ENCODE data around the gene RAB37. TPM values are rescaled to one million over a fixed set of nuclear protein-coding genes. Genes with fewer than 3 reads are reported as not detected.
A peak's percentile ranks its signal among the peaks of the same experiment; 100 is the strongest.

RAB37 gene
- total RNA-seq, 2 experiments from 2014 or later = 19.0 to 21.1 TPM

DNA sequence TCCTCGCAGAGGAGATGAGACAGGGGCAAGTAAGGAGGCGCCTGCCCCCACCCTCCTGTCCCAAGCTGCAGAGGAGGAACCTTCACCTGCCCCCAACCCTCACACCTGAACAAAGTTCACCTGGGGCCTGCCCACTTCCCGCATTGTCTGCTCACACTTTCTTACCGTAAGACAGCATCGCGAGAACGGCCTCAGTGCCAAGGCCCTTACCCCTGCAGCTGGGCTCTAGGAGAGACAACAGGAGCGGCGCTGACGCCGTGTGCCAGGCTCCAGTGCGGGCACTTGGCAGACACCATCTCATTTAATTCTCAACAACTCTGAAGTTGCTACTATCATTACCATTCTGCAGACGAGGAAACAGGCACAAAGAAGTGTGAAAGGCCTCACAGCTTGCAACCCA, 35.0 kb downstream of the RAB37 start:
- TF ChIP-seq, protein P1, sequence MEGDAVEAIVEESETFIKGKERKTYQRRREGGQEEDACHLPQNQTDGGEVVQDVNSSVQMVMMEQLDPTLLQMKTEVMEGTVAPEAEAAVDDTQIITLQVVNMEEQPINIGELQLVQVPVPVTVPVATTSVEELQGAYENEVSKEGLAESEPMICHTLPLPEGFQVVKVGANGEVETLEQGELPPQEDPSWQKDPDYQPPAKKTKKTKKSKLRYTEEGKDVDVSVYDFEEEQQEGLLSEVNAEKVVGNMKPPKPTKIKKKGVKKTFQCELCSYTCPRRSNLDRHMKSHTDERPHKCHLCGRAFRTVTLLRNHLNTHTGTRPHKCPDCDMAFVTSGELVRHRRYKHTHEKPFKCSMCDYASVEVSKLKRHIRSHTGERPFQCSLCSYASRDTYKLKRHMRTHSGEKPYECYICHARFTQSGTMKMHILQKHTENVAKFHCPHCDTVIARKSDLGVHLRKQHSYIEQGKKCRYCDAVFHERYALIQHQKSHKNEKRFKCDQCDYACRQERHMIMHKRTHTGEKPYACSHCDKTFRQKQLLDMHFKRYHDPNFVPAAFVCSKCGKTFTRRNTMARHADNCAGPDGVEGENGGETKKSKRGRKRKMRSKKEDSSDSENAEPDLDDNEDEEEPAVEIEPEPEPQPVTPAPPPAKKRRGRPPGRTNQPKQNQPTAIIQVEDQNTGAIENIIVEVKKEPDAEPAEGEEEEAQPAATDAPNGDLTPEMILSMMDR (IDR thresholded peaks at IDR 0.05) = no peak
- peaks cover 74% of the 10 kb centered on the region for H3K36me3 Mint-ChIP-seq (ENCODE audit: low read depth)
- DNase-seq (no peak), ATAC-seq (ENCODE audit: poor library complexity) (no peak)
- peaks cover 73% of the 10 kb centered on the region for H3K4me1 ChIP-seq (ENCODE audit: insufficient read depth, low read length)
- H3K27me3 Mint-ChIP-seq = no peaks in the 10 kb centered on the region
- H3K4me3 ChIP-seq (ENCODE audit: low read length) = no peak overlapping the region
- H3K36me3 ChIP-seq (ENCODE audit: insufficient read depth, low read length) = peaks cover 68% of the 10 kb centered on the region
- H3K4me1 Mint-ChIP-seq (ENCODE audit: low read depth) = peaks cover 46% of the 10 kb centered on the region
- intact Hi-C loops (cut with DNase I, micrococcal nuclease) = no loop called here
- no peaks in the 10 kb centered on the region for H3K9me3 Mint-ChIP-seq
- no peak overlapping the region for H3K4me3 Mint-ChIP-seq
- POLR2A ChIA-PET = interaction anchor here (0.9 to 3.7 kb wide), 5 partner anchors 8 to 115 kb away, joined by 3 to 28 read pairs (median 17); partner anchors contain the start of gene RAB37
- CTCF ChIA-PET = interaction anchor here (3.2 kb wide), 1 partner anchor 115 kb away, joined by 29 read pairs; no protein-coding TSS in a partner anchor
- no peak overlapping the region for H3K27ac ChIP-seq (ENCODE audit: low read depth in 1 of 2, low read length in 2 of 2)
- peak overlapping the region; percentile 58 for H3K27ac Mint-ChIP-seq
- no peaks in the 10 kb centered on the region for H3K9me3 ChIP-seq (ENCODE audit: control insufficient read depth in 1 of 2, insufficient read depth in 1 of 2, low read length in 2 of 2)
- H3K27me3 ChIP-seq (ENCODE audit: control insufficient read depth in 1 of 2, insufficient read depth in 2 of 2, low read length in 2 of 2) = no peaks in the 10 kb centered on the region

DNA sequence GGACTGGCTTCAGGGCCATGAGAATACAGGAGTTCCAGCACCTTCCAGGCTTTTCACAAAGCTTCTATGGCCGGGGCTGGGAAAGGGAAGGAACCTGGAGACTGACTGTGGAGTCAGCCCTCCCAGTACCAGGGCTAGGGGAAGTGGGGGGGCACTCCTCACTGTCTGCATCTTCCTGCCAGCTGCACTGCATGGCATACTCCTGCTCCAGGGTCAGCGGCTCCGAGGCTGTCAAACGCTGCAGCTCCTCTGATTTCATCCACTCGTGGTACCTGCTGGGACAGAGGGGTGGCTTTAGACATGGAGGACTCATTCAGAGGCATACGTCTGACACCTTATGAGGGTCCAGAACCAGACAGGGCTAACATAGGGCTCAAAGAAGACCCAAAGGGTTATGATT, 36.4 kb downstream of the RAB37 start:
- TF ChIP-seq, protein P1 (IDR thresholded peaks at IDR 0.05) = no peak
- no peaks in the 10 kb centered on the region for H3K9me3 ChIP-seq (ENCODE audit: control insufficient read depth in 1 of 2, insufficient read depth in 1 of 2, low read length in 2 of 2)
- Mint-ChIP-seq H3K9me3 (no peaks in the 10 kb centered on the region), H3K4me1 (ENCODE audit: low read depth) (peaks cover 55% of the 10 kb centered on the region), H3K27me3 (no peaks in the 10 kb centered on the region), H3K27ac (peak overlapping the region; percentile 77), H3K4me3 (peak overlapping the region; percentile 80), H3K36me3 (ENCODE audit: low read depth) (peaks cover 66% of the 10 kb centered on the region)
- intact Hi-C loops (cut with DNase I, micrococcal nuclease) = no loop called here
- CTCF ChIA-PET = interaction anchor here (2.9 to 4.4 kb wide), 2 partner anchors 28 to 36 kb away, joined by 17 to 24 read pairs; partner anchors contain the start of gene RAB37
- peaks cover 76% of the 10 kb centered on the region for H3K4me1 ChIP-seq (ENCODE audit: insufficient read depth, low read length)
- ATAC-seq (ENCODE audit: poor library complexity) (no peak), DNase-seq (no peak)
- peak overlapping the region in 1 of 2 donors; percentile 33 for H3K27ac ChIP-seq (ENCODE audit: low read depth in 1 of 2, low read length in 2 of 2)
- no peak overlapping the region for H3K4me3 ChIP-seq (ENCODE audit: low read length)
- H3K27me3 ChIP-seq (ENCODE audit: control insufficient read depth in 1 of 2, insufficient read depth in 2 of 2, low read length in 2 of 2) = no peaks in the 10 kb centered on the region
- peaks cover 54% of the 10 kb centered on the region for H3K36me3 ChIP-seq (ENCODE audit: insufficient read depth, low read length)
- POLR2A ChIA-PET = interaction anchor here (0.7 to 4.0 kb wide), 3 partner anchors 18 to 116 kb away, joined by 3 to 27 read pairs (median 10); partner anchors contain the start of gene RAB37

DNA sequence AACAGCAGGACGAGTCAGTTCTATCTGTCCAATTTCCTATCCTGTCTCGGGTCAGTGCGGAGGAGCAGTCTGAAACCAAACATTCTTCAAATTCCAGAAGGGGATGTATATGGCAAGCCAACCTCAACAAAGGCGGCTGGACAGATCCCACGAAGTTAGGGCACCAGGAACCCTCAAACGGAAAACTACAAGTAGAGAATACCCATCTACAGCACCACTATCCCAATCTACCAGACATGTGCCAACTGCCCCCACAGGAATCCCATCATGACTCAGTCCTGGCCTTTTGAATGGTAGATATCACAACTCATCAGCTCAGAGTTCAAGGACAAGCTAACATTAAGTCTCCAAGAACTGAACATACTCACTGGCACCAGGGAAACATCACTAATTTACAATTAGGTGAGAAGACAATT, 36.8 kb downstream of the RAB37 start:
- no peak overlapping the region for H3K4me3 ChIP-seq (ENCODE audit: low read length)
- peak overlapping the region; percentile 80 for H3K4me3 Mint-ChIP-seq
- ChIA-PET POLR2A (interaction anchor here (0.9 to 4.0 kb wide), 3 partner anchors 24 to 117 kb away, joined by 3 to 27 read pairs (median 10); partner anchors contain the start of gene RAB37), CTCF (interaction anchor here (2.9 to 4.4 kb wide), 2 partner anchors 29 to 37 kb away, joined by 17 to 24 read pairs; partner anchors contain the start of gene RAB37)
- peak overlapping the region; percentile 77 for H3K27ac Mint-ChIP-seq
- H3K4me1 ChIP-seq (ENCODE audit: insufficient read depth, low read length) = peaks cover 77% of the 10 kb centered on the region
- no peaks in the 10 kb centered on the region for H3K9me3 Mint-ChIP-seq
- TF ChIP-seq, protein P1 (IDR thresholded peaks at IDR 0.05) = no peak
- no peaks in the 10 kb centered on the region for H3K9me3 ChIP-seq (ENCODE audit: control insufficient read depth in 1 of 2, insufficient read depth in 1 of 2, low read length in 2 of 2)
- DNase-seq (no peak), ATAC-seq (ENCODE audit: poor library complexity) (no peak)
- H3K4me1 Mint-ChIP-seq (ENCODE audit: low read depth) = peaks cover 54% of the 10 kb centered on the region
- no peaks in the 10 kb centered on the region for H3K27me3 Mint-ChIP-seq
- intact Hi-C loops (cut with DNase I, micrococcal nuclease) = no loop called here
- peaks cover 50% of the 10 kb centered on the region for H3K36me3 ChIP-seq (ENCODE audit: insufficient read depth, low read length)
- H3K27ac ChIP-seq (ENCODE audit: low read depth in 1 of 2, low read length in 2 of 2) = peak overlapping the region in 1 of 2 donors; percentile 3
- no peaks in the 10 kb centered on the region for H3K27me3 ChIP-seq (ENCODE audit: control insufficient read depth in 1 of 2, insufficient read depth in 2 of 2, low read length in 2 of 2)
- H3K36me3 Mint-ChIP-seq (ENCODE audit: low read depth) = peaks cover 62% of the 10 kb centered on the region
